ENCODE results near the gene HJURP.
A peak's percentile ranks its signal among the peaks of the same experiment; 100 is the strongest.
"Not testable (repeated sequence)": the region's sequence is repeated elsewhere in the genome, so short reads cannot be mapped to it uniquely, and the experiment has no call there.

Gene HJURP, protein sequence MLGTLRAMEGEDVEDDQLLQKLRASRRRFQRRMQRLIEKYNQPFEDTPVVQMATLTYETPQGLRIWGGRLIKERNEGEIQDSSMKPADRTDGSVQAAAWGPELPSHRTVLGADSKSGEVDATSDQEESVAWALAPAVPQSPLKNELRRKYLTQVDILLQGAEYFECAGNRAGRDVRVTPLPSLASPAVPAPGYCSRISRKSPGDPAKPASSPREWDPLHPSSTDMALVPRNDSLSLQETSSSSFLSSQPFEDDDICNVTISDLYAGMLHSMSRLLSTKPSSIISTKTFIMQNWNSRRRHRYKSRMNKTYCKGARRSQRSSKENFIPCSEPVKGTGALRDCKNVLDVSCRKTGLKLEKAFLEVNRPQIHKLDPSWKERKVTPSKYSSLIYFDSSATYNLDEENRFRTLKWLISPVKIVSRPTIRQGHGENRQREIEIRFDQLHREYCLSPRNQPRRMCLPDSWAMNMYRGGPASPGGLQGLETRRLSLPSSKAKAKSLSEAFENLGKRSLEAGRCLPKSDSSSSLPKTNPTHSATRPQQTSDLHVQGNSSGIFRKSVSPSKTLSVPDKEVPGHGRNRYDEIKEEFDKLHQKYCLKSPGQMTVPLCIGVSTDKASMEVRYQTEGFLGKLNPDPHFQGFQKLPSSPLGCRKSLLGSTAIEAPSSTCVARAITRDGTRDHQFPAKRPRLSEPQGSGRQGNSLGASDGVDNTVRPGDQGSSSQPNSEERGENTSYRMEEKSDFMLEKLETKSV

DNA sequence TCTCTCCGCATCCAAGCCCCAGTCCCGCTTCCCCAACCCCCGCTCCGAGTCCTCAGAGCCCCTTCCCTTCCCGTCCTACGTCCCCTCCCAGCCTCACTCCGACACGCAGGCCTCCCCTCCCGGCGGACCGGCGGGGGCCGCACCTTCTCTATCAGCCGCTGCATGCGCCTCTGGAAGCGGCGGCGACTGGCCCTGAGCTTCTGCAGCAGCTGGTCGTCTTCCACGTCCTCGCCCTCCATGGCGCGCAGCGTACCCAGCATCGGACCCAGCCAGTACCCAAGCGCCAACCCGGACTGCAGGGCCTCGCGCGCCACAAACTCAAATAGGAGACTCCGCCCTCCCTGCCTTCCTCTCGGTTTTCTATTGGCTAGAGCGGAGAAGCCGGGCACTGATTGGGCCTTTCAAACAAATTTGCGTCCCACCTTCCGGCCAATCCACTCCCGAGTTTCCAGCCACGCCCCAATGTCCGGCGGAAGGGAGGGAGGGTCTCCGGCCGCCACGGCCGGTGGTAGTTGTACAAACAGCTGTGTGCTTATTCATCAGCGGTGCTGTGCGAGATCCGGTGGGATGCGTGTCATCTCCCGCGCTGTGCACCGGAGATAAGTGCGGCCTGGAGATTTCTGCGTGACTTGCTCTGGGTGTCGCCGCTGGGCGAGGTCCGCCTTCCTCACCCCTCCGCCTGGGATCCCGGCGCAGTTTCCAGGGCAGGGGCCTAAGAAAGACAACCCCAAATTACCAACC is at the start of gene HJURP:
Gene HJURP (minus strand): TSS at position 295 of the 741 bp plus-strand sequence. CDS start 35 bp downstream, at position 260.
- Histone ChIP-seq H3K36me3 (ENCODE audit: control insufficient read depth, insufficient read depth, low read length) (peaks cover 6% of the 10 kb centered on the region), H3K27me3 (replicated peaks; ENCODE audit: control insufficient read depth, insufficient read depth, low read length) (no peaks in the 10 kb centered on the region), H3K4me3 (replicated peaks; ENCODE audit: low read depth, low read length) (peak within 1 kb of the TSS; percentile 94)
- peak; percentile 95 for DNase-seq (ENCODE audit: extremely low read depth, insufficient read length)
- TF ChIP-seq, protein P1, sequence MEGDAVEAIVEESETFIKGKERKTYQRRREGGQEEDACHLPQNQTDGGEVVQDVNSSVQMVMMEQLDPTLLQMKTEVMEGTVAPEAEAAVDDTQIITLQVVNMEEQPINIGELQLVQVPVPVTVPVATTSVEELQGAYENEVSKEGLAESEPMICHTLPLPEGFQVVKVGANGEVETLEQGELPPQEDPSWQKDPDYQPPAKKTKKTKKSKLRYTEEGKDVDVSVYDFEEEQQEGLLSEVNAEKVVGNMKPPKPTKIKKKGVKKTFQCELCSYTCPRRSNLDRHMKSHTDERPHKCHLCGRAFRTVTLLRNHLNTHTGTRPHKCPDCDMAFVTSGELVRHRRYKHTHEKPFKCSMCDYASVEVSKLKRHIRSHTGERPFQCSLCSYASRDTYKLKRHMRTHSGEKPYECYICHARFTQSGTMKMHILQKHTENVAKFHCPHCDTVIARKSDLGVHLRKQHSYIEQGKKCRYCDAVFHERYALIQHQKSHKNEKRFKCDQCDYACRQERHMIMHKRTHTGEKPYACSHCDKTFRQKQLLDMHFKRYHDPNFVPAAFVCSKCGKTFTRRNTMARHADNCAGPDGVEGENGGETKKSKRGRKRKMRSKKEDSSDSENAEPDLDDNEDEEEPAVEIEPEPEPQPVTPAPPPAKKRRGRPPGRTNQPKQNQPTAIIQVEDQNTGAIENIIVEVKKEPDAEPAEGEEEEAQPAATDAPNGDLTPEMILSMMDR (IDR thresholded peaks at IDR 0.05; ENCODE audit: insufficient read depth, low read length, poor library complexity, severe bottlenecking) = no peak

DNA sequence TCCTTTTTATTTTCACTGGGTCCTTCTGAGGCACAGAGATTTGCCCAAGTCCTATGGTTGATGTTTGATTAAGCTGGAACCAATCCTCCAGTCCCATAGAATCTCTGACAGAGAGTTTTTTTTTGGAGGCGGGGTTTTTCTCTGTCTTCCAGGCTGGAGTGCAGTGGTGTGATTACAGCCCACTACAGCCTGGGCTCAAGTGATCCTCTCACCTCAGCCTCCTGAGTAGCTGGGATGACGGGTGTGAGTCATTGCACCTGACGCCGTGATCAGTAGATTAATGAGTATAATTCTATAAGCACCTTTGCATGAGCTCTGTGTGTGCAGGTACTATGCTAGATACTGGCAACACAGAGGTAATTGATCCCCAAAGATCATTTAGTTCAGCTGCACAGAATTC is 47.5 kb upstream of the HJURP start:
- Histone ChIP-seq H3K4me3 (replicated peaks; ENCODE audit: low read depth, low read length) (no peak overlapping the region), H3K27me3 (replicated peaks; ENCODE audit: control insufficient read depth, insufficient read depth, low read length) (no peaks in the 10 kb centered on the region), H3K36me3 (ENCODE audit: control insufficient read depth, insufficient read depth, low read length) (no peaks in the 10 kb centered on the region)
- TF ChIP-seq, protein P1 (IDR thresholded peaks at IDR 0.05; ENCODE audit: insufficient read depth, low read length, poor library complexity, severe bottlenecking) = no peak
- DNase-seq (ENCODE audit: extremely low read depth, insufficient read length) = no peak

DNA sequence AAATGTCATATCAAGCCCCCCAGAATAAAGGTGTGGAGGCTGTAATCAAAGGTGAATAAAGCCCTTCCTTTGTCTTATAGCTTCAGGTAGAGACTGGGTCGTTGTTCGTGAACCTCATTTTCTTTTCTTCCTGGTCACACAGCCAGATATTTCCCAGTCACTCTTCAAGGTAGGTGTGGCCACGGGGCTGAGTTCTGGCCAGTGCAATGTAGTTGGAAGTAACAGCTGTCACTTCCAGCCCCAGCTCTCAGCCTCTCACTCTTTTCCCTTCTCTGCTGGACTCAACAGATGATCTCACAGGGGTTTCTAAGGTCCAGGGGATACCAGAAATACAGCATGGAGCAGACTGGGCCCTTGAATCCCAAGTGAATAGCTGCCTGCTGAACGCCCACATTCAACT is 47.0 kb upstream of the HJURP start:
- H3K36me3 ChIP-seq (ENCODE audit: control insufficient read depth, insufficient read depth, low read length) = no peaks in the 10 kb centered on the region
- TF ChIP-seq, protein P1 (IDR thresholded peaks at IDR 0.05; ENCODE audit: insufficient read depth, low read length, poor library complexity, severe bottlenecking) = no peak
- H3K27me3 ChIP-seq (replicated peaks; ENCODE audit: control insufficient read depth, insufficient read depth, low read length) = no peaks in the 10 kb centered on the region
- DNase-seq (ENCODE audit: extremely low read depth, insufficient read length) = no peak
- H3K4me3 ChIP-seq (replicated peaks; ENCODE audit: low read depth, low read length) = no peak overlapping the region

DNA sequence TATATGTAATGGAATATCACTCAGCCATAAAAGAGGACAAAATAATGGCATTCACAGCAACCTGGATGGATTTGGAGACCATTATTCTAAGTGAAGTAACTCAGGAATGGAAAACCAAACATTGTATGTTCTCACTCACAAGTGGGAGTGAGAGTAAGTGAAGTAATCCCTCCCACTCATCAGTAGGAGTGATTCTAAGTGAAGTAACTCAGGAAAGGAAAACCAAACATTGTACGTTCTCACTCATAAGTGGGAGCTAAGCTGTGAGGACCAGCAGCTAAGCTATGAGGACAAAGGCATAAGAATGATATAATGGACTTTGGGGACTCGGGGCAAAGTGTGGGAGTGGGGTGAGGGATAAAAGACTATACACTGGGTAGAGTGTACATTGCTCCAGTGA is 41.9 kb upstream of the HJURP start:
- H3K4me3 ChIP-seq (replicated peaks; ENCODE audit: low read depth, low read length); DNase-seq (ENCODE audit: extremely low read depth, insufficient read length); H3K36me3 ChIP-seq (ENCODE audit: control insufficient read depth, insufficient read depth, low read length); H3K27me3 ChIP-seq (replicated peaks; ENCODE audit: control insufficient read depth, insufficient read depth, low read length): not testable (repeated sequence)

DNA sequence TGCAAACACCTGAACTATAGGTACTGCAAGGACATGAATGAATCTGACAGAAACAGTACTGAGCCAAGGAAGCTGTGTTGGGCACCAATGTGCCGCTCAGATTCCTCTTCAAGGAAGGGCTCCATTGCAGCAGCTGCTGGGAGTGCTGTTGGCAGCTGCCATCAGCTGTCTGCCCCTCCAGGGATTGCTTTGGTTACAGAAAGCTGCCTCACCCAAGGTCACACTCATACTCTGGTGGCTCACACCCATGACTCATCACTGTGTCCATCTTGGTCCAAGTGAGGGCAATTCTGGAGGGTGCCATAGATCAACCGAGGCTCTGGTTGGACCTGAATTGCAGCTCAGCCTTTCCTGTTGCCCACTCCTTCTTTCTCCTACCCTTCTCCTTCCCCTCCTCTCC is 38.5 kb upstream of the HJURP start:
- TF ChIP-seq, protein P1 (IDR thresholded peaks at IDR 0.05; ENCODE audit: insufficient read depth, low read length, poor library complexity, severe bottlenecking) = no peak
- Histone ChIP-seq H3K4me3 (replicated peaks; ENCODE audit: low read depth, low read length) (no peak overlapping the region), H3K36me3 (ENCODE audit: control insufficient read depth, insufficient read depth, low read length) (no peaks in the 10 kb centered on the region), H3K27me3 (replicated peaks; ENCODE audit: control insufficient read depth, insufficient read depth, low read length) (no peaks in the 10 kb centered on the region; the same call in 1 of the 2 replicates)
- DNase-seq (ENCODE audit: extremely low read depth, insufficient read length) = no peak

DNA sequence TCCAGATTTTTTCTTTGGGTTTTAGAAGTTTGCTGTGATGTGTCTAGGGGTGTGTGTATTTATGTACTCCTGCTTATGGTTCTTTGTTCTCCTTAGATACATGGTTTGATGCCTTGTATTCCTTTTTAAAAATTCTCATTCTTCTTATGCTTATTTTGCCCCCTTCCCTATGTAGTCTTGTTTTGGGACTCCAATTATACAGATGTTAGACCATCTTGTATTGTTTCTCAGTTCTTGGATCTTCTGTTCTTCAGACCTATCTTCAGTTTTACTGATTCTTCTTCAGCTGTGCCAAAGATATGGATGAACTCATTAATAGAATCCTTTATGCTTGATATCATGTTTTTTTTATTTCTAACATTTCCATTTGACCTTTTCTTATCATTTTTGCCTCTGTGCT is 28.0 kb upstream of the HJURP start:
- no peak overlapping the region for H3K4me3 ChIP-seq (replicated peaks; ENCODE audit: low read depth, low read length)
- H3K27me3 ChIP-seq (replicated peaks; ENCODE audit: control insufficient read depth, insufficient read depth, low read length) = no peaks in the 10 kb centered on the region
- DNase-seq (ENCODE audit: extremely low read depth, insufficient read length) = no peak
- no peaks in the 10 kb centered on the region for H3K36me3 ChIP-seq (ENCODE audit: control insufficient read depth, insufficient read depth, low read length)
- TF ChIP-seq, protein P1 (IDR thresholded peaks at IDR 0.05; ENCODE audit: insufficient read depth, low read length, poor library complexity, severe bottlenecking) = no peak

DNA sequence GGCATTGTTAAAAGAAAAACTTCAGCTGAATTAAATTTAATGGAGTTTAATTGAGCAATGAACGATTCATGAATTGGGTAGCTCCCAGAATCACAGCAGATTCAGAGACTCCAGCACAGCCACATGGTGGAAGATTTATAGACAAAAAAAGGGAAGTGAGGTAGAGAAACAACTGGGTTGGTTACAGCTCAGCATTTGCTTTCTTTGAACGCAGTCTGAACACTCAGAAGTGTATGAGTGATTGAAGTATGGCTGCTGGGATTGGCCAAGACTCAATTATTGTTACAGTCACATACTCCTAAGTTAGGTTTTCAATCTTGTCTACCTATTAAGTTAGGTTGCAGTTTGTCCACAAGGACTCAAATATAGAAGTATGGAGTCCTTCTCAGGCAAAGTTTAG is 17.8 kb upstream of the HJURP start:
- H3K27me3 ChIP-seq (replicated peaks; ENCODE audit: control insufficient read depth, insufficient read depth, low read length); DNase-seq (ENCODE audit: extremely low read depth, insufficient read length); H3K4me3 ChIP-seq (replicated peaks; ENCODE audit: low read depth, low read length); H3K36me3 ChIP-seq (ENCODE audit: control insufficient read depth, insufficient read depth, low read length): not testable (repeated sequence)

Measured in GM06990 (cell line).